AG10803 (cell line): ENCODE results near the gene ACOT13.
"Not testable (repeated sequence)": the region's sequence is repeated elsewhere in the genome, so short reads cannot be mapped to it uniquely, and the experiment has no call there.

Source experiments
- DNase-seq: peaks from one replicate; pipeline ENCODE4 v3.0.0; 2010; ENCODE audit warnings: low read depth
- H3K4me3 ChIP-seq: 2 replicates; pipeline ENCODE4 v1.5.1; 2011; ENCODE audit warnings: mild to moderate bottlenecking, low read length, control low read depth
- TF ChIP-seq, protein P1 (sequence below): conservative IDR thresholded peaks from 2 replicates; pipeline ENCODE4 v1.5.1; 2011; ENCODE audit warnings: mild to moderate bottlenecking, low read length, control low read depth, inconsistent platforms

Gene ACOT13

DNA sequence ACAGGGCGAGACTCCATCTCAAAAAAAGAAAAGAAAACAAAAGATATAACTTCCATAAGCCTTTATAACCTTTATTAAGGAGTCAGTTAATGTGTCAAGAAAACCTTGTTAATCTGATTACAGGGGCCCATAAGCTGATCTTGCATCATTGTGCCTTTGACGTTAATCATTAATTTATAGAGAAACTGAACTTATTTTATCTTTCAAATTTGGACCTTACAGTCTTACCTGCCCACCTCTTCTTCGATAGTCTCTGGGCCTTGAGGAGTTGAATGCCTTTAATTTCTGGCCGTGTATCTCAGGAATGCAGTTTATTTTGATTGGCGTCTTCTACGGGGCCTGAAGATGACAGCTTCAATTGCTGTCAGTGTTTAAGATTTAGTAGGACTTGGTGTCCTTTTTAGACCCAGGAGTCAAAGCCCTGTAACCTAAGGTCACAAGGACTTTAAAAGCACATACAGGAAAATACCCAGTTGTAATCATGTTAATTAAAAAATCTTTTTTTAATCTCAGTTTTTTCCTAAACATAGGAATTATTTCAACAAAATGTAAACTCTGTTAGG is 5.8 kb downstream of the ACOT13 start:
- no peak for DNase-seq
- TF ChIP-seq, protein P1, sequence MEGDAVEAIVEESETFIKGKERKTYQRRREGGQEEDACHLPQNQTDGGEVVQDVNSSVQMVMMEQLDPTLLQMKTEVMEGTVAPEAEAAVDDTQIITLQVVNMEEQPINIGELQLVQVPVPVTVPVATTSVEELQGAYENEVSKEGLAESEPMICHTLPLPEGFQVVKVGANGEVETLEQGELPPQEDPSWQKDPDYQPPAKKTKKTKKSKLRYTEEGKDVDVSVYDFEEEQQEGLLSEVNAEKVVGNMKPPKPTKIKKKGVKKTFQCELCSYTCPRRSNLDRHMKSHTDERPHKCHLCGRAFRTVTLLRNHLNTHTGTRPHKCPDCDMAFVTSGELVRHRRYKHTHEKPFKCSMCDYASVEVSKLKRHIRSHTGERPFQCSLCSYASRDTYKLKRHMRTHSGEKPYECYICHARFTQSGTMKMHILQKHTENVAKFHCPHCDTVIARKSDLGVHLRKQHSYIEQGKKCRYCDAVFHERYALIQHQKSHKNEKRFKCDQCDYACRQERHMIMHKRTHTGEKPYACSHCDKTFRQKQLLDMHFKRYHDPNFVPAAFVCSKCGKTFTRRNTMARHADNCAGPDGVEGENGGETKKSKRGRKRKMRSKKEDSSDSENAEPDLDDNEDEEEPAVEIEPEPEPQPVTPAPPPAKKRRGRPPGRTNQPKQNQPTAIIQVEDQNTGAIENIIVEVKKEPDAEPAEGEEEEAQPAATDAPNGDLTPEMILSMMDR = no peak
- H3K4me3 ChIP-seq = no peak overlapping the region

- DNase-seq = no peak
- TF ChIP-seq, protein P1 = no peak
- no peak overlapping the region for H3K4me3 ChIP-seq
Observed at GRCh38 chr6:24673625-24674024, 6.7 kb downstream of the ACOT13 start.

DNA sequence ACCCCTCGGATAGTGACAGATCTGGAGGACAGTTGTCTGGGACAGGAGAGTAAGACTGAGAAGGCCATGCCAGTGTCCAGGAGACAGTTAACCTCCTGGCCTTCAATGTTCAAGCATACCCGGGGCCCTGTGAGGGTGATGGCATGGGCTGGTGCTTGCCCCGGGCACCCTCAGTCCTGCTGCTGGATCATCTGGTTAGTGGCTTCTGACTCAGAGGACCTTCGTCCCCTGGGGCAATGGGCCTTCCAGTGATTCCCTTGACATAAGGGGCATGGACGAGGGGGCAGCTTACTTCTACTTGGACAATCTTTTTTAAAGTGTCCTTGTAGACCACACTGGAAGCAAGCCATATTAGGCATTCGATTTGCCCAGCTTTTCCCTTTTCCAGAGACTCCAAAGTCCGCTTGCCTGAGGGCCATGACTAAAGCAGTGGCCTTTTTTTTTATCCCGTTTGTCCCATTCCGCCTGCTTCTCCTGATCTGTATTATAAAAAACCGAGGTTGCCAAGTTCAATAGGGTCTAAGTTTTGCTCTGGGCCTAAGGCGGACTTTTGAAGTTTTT is 12.0 kb downstream of the ACOT13 start:
- not testable (repeated sequence) for H3K4me3 ChIP-seq, DNase-seq

- no peak for DNase-seq
- H3K4me3 ChIP-seq = no peak overlapping the region
- TF ChIP-seq, protein P1 = no peak
Observed at GRCh38 chr6:24680582-24680981, 13.7 kb downstream of the ACOT13 start.

- H3K4me3 ChIP-seq = no peak overlapping the region
- TF ChIP-seq, protein P1 = no peak
- DNase-seq = no peak
Observed at GRCh38 chr6:24683297-24684296, 16.7 kb downstream of the ACOT13 start.

GRCh38 chr6:24686408-24686807 is 19.5 kb downstream of the ACOT13 start:
- TF ChIP-seq, protein P1 = no peak
- no peak overlapping the region for H3K4me3 ChIP-seq
- DNase-seq = no peak

DNA sequence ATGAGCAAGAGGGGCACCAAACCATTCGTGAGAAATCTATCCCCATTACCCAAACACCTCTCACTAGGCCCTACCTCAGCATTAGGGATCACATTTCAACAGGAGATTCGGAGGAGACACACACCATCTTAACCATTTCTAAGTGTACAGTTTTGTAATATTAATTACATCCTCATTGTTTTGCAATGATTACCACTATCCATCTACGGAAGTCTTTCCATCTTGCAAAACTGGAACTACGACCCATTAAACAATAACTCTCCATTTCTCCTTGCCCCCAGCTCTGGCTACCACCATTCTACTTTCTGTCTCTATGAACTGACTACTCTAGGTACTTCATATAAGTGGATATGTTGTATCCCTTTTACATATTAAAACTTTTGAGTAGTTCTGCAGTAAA is 20.1 kb downstream of the ACOT13 start:
- H3K4me3 ChIP-seq = no peak overlapping the region
- TF ChIP-seq, protein P1 = no peak
- DNase-seq = no peak
